Fibroblast of skin of abdomen (primary cell): Measurements from ENCODE around the gene PRPSAP1.
"Not testable (repeated sequence)": the region's sequence is repeated elsewhere in the genome, so short reads cannot be mapped to it uniquely, and the experiment has no call there.

Source experiments
- DNase-seq: peaks from one replicate; pipeline ENCODE4 v3.0.0-alpha.2; 2013

Gene PRPSAP1

DNA sequence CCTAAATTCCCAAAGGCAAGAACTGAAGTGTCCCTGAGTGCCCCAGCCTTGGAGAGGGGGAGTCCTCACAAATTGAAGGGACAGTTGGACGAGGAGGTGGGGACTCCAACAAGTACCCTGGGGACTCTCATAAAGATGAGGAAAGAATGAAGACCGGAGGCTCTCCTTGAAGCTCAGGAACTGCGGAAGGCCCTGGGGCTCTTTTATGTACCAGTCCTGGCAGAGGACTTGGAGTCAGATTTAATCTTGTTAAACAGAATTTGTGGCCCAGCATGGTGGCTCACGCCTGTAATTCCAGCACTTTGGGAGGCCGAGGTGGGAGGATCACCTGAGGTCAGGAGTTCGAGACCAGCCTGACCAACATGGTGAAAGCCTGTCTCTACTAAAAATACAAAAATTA is 6.1 kb upstream of the PRPSAP1 start:
- not testable (repeated sequence) for DNase-seq

DNA sequence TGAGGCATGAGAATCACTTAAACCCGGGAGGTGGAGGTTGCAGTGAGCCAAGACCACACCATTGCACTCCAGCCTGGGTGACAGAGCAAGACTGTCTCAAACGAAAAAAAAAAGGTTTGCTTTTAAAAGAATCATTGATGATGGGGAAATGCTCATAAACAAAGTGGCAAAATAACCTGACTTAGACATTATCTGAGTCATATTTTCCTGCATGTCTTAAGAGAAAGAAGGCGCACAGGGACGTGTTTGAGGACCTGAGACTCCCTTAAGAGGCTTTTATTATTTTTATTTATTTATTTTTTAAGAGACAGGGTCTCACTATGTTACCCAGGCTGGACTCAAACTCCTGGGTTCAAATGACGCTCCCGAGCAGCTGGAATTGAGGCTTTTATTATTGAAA is 5.7 kb upstream of the PRPSAP1 start:
- no peak for DNase-seq

DNA sequence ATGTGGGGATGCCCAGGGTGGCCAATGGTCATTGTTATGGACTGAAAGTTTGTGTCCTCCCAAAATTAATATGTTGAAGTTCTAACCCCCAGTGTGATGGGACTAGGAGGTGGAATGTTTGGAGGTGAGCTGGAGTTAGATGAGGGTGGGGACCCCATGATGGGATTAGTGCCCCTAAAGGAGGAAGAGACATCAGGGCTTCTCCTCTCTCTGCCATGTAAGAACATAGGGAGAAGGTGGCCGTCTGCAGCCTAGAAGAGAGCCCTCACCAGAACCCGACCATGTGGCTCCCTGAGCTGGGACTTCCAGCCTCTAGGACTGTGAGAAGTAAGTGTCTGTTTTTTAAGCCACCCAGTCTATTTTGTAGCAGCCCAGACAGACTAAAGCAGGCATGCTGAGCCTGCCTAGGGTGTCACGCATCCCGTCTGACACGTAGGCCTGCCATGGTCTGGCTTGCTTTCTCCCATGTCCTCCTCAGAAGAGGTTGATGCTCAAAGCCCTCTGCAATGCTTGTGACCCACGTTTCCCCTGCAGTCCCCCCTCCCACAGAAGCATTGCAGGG is 4.0 kb upstream of the PRPSAP1 start:
- no peak for DNase-seq

DNA sequence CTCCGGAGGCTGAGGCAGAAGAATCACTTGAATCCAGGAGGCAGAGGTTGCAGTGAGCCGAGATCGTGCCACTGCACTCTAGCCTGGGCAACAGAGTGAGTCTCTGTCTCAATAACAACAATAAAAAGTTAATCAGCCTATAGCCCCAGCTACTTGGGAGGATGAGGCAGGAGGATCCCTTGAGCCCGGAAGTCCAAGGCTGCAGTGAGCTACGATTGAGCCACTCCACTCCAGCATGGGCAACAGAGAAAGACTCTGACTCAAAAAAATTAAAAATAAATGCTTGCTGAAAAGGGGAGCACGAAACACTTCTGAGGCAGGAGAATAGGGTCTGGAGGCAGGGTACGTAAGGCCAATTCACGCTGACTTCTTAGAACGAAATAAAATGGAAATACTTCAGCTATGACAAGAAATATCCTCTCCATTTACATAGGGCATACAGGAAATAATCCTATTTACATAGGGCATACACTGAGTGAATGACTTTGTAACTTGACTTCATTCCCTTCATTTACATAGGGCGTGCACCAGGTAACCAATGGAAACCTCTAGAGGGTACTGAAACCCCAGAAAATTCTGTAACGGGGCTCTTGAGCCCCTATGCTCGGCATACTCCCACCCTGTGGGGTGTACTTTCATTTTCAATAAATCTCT is 3.2 kb upstream of the PRPSAP1 start:
- DNase-seq: no peak

DNA sequence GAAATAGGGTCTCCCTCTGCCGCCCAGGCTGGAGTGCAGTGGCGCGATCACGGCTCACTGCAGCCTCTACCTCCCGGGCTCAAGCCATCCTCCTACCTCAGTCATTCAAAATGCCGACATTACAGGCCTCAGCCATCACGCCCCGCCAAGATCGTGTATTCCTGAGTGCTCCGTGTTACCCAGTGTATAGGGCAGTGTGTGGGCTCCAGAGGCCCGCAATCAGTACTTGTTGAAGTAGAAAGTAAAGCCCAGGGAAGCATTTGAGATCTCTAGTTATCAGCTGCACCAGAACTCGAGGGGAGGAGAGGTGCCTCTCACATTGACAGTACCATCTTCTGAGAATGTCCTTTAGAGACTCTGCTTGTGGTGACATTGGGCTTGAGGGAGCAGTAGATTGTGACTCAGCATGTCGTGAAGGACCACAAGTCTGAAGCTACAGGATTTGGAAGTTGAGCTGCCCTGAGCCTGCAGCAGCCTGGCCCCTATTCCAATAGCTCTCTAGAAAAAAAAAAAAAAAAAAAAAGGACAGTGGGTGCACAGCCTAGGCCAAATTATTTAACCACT is 1.1 kb upstream of the PRPSAP1 start:
- no peak for DNase-seq

- no peak for DNase-seq
Measured at GRCh38 chr17:76354317-76354729, 607 bp upstream of the PRPSAP1 start.

DNA sequence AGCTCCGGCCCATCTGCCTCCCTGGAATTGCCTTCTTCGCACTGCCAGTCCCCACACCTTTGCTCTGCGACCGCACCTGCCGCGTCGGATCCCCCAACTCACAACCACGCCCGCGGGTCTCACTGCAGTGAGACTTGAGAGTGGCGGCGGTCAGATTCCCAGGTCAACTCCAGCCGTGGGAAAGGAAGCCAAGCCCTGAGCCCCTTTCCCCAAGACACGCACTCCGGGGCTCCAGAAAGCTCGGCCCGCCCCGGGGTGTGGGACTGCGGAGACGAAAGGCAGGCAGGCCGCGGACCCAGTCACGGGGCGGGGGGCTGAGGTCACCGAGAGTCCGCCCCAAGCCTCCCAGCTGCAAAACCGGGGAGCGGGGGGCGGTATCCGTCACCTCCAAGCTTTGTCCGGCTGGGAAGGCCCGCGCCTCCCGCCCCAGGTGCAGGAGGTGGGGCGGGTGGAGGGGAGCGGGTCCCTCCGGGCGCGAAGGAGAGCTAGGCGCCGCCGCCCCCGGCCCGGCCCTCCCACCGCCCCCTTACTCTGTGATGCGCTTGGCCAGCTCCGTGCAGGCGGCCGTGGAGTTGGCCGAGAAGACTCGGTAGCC is 615 bp downstream of the PRPSAP1 start:
- DNase-seq: no peak

- DNase-seq: no peak
Measured at GRCh38 chr17:76351526-76352071, 2.1 kb downstream of the PRPSAP1 start.

DNA sequence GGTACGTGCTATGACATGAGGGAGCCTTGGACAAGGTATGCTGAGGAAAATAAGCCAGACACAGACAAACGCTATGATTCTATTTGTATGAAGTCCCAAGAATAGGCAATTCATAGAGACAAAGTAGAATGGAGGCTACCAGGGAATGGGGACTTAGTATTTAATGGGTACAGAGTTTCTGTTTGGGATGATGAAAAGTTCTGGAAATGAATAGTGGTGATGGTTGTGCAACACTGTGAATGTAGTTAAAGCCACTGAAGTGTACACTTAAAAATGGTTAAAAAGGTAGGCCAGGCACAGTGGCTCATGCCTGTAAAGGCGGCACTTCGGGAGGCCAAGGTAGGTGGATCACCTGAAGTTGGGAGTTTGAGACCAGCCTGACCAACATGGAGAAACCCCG is 3.3 kb downstream of the PRPSAP1 start:
- DNase-seq: no peak

- DNase-seq: not testable (repeated sequence)
Measured at GRCh38 chr17:76346936-76347335, 6.8 kb downstream of the PRPSAP1 start.

GRCh38 chr17:76345377-76345974 is 8.2 kb downstream of the PRPSAP1 start:
- DNase-seq: peak; percentile 55

- DNase-seq: no peak
Measured at GRCh38 chr17:76343106-76343505, 10.6 kb downstream of the PRPSAP1 start.

GRCh38 chr17:76341301-76341700 is 12.4 kb downstream of the PRPSAP1 start:
- no peak for DNase-seq

GRCh38 chr17:76337413-76337777 is 16.3 kb downstream of the PRPSAP1 start:
- DNase-seq: peak; percentile 52

DNA sequence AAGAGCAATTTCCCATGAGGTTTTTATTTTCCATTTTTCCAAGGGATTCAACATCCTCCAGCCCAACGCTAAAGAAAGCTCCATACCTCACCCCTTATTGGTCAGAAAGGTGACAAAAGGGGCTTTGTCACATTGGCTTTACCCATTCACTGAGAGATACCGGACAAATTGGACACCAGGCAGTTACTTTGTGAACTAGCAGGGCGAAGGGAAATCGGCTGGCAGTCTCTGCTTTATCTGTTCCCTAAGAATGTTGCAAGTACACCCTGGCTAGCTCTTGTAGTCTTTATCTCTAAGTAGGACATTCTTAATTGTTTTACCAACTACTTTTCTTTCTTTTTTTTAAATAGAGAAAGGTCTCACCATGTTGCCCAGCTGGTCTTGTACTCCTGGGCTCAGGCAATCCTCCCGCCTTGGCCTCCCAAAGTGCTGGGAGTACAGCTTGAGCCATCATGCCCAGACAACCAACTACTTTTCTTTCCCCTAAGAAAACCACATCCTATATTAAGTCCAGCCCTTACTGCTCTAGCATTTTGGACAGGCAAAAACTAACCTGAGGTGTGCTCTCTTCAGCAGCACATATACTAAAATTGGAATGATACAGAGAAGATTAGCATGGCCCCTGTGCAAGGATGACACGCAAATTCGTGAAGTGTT is 16.8 kb downstream of the PRPSAP1 start:
- no peak for DNase-seq

- DNase-seq: no peak
Measured at GRCh38 chr17:76335716-76336381, 17.9 kb downstream of the PRPSAP1 start.

DNA sequence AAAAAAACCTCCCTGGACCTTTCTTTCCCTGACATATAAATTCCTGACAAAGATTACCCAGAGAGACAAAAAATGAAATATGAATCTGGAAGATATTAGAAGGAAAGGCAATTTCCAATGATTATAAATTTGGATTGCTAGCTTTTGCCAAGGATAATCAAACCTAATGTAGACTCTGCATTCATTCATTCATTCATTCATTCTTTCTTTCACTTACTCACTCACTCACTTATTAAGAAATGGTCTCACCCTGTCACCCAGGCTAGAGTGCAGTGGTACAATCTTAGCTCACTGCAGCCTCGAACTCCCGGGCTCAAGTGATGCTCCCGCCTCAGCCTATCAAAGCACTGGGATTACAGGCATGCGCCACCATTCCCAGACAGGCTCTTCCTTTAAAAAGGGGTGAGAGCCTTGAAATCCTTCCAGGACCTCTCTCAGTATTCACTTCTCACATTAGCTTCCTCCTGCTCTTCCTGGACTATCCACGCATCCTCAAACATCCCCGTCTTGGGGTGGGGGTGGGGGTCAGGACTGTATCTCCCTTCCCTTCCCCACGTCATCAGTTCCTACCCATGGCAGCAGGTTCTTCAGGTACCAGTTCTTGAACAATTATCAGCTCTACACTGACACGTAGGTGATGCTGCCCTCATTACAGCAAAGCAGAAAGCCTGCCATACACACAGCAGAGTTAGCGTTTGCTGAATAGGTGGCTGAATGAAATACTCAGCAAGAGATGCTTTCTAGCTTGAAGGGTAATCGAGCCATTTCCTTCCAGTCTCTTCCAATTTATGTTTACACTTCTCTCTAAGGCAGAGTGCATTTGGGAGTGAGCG is 19.8 kb downstream of the PRPSAP1 start:
- DNase-seq: no peak

DNA sequence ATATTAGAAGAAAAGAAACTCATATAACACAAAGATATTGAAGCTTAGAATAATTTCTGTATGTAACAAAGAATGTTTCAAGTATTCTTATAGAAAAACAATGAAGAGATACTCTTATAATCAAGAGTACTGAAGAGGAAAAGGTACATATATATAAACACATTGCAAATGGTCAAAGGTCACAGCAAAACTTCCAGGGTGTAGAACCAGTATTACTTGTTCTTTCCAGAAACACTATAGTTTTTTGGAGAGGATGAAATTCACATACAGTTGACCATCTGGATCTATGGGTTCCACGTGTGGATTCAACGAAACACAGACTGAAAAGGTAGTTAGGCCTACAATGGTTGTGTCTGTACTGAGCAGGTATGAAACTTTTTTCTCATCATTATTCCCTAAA is 22.6 kb downstream of the PRPSAP1 start:
- no peak for DNase-seq

- no peak for DNase-seq
Measured at GRCh38 chr17:76329664-76330063, 24.1 kb downstream of the PRPSAP1 start.

DNA sequence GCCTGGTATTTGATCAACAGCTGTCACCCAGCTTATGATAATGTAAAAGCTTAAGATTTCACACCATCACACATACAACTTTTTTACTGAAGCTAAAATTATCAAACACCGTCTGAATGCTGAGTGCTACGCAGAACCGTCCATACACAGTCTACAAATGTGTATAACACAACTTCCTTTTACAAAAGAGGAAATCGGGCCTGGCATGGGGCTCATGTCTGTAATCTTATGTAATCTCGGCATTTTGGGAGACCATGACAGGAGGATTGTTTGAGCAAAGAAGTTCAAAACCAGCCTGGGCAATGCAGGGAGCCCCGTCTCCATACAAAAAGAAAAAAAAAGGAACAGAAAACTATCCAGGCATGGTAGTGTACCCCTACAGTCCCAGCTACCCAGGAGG is 26.0 kb downstream of the PRPSAP1 start:
- no peak for DNase-seq

GRCh38 chr17:76326306-76326705 is 27.4 kb downstream of the PRPSAP1 start:
- DNase-seq: no peak
